Measurements from ENCODE around the gene SLC38A3. TPM values are rescaled to one million over a fixed set of nuclear protein-coding genes. Genes with fewer than 3 reads are reported as not detected.

The SLC38A3 gene
- total RNA-seq, 1 donor = 0.36 TPM

GRCh38 chr3:50183755-50184154 is 21.3 kb upstream of the SLC38A3 start:
- H3K36me3 ChIP-seq (ENCODE audit: insufficient read depth, low read length) = peaks cover 4% of the 10 kb centered on the region
- H3K27ac ChIP-seq (ENCODE audit: low read depth, low read length) = no peak overlapping the region
- no peak overlapping the region for H2AFZ ChIP-seq (ENCODE audit: low read length)
- no peaks in the 10 kb centered on the region for H3K9me3 ChIP-seq (ENCODE audit: low read depth, low read length)
- no peak for TF ChIP-seq CTCF (IDR thresholded peaks at IDR 0.05; ENCODE audit: extremely low read depth, low read depth, low read length)
- H3K4me2 ChIP-seq (ENCODE audit: insufficient read depth, low read length) = no peak overlapping the region
- no peak for DNase-seq (ENCODE audit: insufficient read length, low spot score, missing footprints)
- H3K4me3 ChIP-seq (ENCODE audit: insufficient read depth, low read length) = no peak overlapping the region
- no peaks in the 10 kb centered on the region for H3K27me3 ChIP-seq (ENCODE audit: insufficient read depth, low read length)
- no peaks in the 10 kb centered on the region for H4K20me1 ChIP-seq (ENCODE audit: insufficient read depth, low read length)
- no peaks in the 10 kb centered on the region for H3K4me1 ChIP-seq (ENCODE audit: insufficient read depth, low read length)
- H3K79me2 ChIP-seq (ENCODE audit: insufficient read depth, low read length) = no peaks in the 10 kb centered on the region

GRCh38 chr3:50184242-50184978 is 20.7 kb upstream of the SLC38A3 start:
- peaks cover 4% of the 10 kb centered on the region for H3K36me3 ChIP-seq (ENCODE audit: insufficient read depth, low read length)
- H3K4me2 ChIP-seq (ENCODE audit: insufficient read depth, low read length) = no peak overlapping the region
- H3K9me3 ChIP-seq (ENCODE audit: low read depth, low read length) = no peaks in the 10 kb centered on the region
- DNase-seq (ENCODE audit: insufficient read length, low spot score, missing footprints) = no peak
- H3K79me2 ChIP-seq (ENCODE audit: insufficient read depth, low read length) = no peaks in the 10 kb centered on the region
- H3K4me3 ChIP-seq (ENCODE audit: insufficient read depth, low read length) = no peak overlapping the region
- no peak overlapping the region for H2AFZ ChIP-seq (ENCODE audit: low read length)
- no peak overlapping the region for H3K27ac ChIP-seq (ENCODE audit: low read depth, low read length)
- no peaks in the 10 kb centered on the region for H3K27me3 ChIP-seq (ENCODE audit: insufficient read depth, low read length)
- H4K20me1 ChIP-seq (ENCODE audit: insufficient read depth, low read length) = peaks cover under 1% of the 10 kb centered on the region
- no peak for TF ChIP-seq CTCF (IDR thresholded peaks at IDR 0.05; ENCODE audit: extremely low read depth, low read depth, low read length)
- H3K4me1 ChIP-seq (ENCODE audit: insufficient read depth, low read length) = peaks cover 4% of the 10 kb centered on the region

- no peaks in the 10 kb centered on the region for H3K27me3 ChIP-seq (ENCODE audit: insufficient read depth, low read length)
- peaks cover 4% of the 10 kb centered on the region for H4K20me1 ChIP-seq (ENCODE audit: insufficient read depth, low read length)
- H3K4me1 ChIP-seq (ENCODE audit: insufficient read depth, low read length) = peaks cover 4% of the 10 kb centered on the region
- no peak overlapping the region for H3K4me3 ChIP-seq (ENCODE audit: insufficient read depth, low read length)
- no peak for DNase-seq (ENCODE audit: insufficient read length, low spot score, missing footprints)
- TF ChIP-seq CTCF (IDR thresholded peaks at IDR 0.05; ENCODE audit: extremely low read depth, low read depth, low read length) = no peak
- no peaks in the 10 kb centered on the region for H3K9me3 ChIP-seq (ENCODE audit: low read depth, low read length)
- H3K4me2 ChIP-seq (ENCODE audit: insufficient read depth, low read length) = no peak overlapping the region
- H2AFZ ChIP-seq (ENCODE audit: low read length) = no peak overlapping the region
- no peaks in the 10 kb centered on the region for H3K79me2 ChIP-seq (ENCODE audit: insufficient read depth, low read length)
- H3K27ac ChIP-seq (ENCODE audit: low read depth, low read length) = no peak overlapping the region
- peaks cover 4% of the 10 kb centered on the region for H3K36me3 ChIP-seq (ENCODE audit: insufficient read depth, low read length)
These were observed 19.8 kb upstream of the SLC38A3 start for GRCh38 chr3:50185230-50185629.

- TF ChIP-seq CTCF (IDR thresholded peaks at IDR 0.05; ENCODE audit: extremely low read depth, low read depth, low read length) = no peak
- Histone ChIP-seq H3K27ac (ENCODE audit: low read depth, low read length) (no peak overlapping the region), H4K20me1 (ENCODE audit: insufficient read depth, low read length) (peaks cover 4% of the 10 kb centered on the region), H3K4me3 (ENCODE audit: insufficient read depth, low read length) (no peak overlapping the region), H2AFZ (ENCODE audit: low read length) (no peak overlapping the region), H3K4me2 (ENCODE audit: insufficient read depth, low read length) (no peak overlapping the region), H3K27me3 (ENCODE audit: insufficient read depth, low read length) (no peaks in the 10 kb centered on the region), H3K36me3 (ENCODE audit: insufficient read depth, low read length) (peaks cover 4% of the 10 kb centered on the region), H3K9me3 (ENCODE audit: low read depth, low read length) (no peaks in the 10 kb centered on the region), H3K79me2 (ENCODE audit: insufficient read depth, low read length) (no peaks in the 10 kb centered on the region), H3K4me1 (ENCODE audit: insufficient read depth, low read length) (peaks cover 4% of the 10 kb centered on the region)
- DNase-seq (ENCODE audit: insufficient read length, low spot score, missing footprints) = no peak
These were observed 19.0 kb upstream of the SLC38A3 start for GRCh38 chr3:50186096-50186495.

Measured in osteoblast (primary cell).